Trophoblast cell (in vitro differentiated cells and primary cell): ENCODE results near the gene GRIN2A.
"Not testable (repeated sequence)": the region's sequence is repeated elsewhere in the genome, so short reads cannot be mapped to it uniquely, and the experiment has no call there.

ENCODE experiments used
- DNase-seq, 2 donors: peaks; one replicate each; pipeline ENCODE4 v3.0.0-alpha.2; 2016
- H2AFZ ChIP-seq: 2 replicates; pipeline ENCODE4 v1.6.1; 2013; ENCODE audit warnings: low read length, moderate library complexity, mild to moderate bottlenecking; ENCODE audit not compliant: insufficient read depth, poor library complexity
- H2AK5ac ChIP-seq: 2 replicates; pipeline ENCODE4 v1.6.1; 2013; ENCODE audit warnings: mild to moderate bottlenecking, low read length
- H2BK120ac ChIP-seq: 2 replicates; pipeline ENCODE4 v1.6.1; 2013; ENCODE audit warnings: low read length, mild to moderate bottlenecking, moderate library complexity; ENCODE audit not compliant: insufficient read depth, poor library complexity
- H2BK12ac ChIP-seq: 2 replicates; pipeline ENCODE4 v1.6.1; 2013; ENCODE audit warnings: mild to moderate bottlenecking, low read length, moderate library complexity
- H2BK5ac ChIP-seq: 2 replicates; pipeline ENCODE4 v1.6.1; 2013; ENCODE audit warnings: low read length, low read depth, moderate library complexity, mild to moderate bottlenecking; ENCODE audit not compliant: poor library complexity
- H3K14ac ChIP-seq: 2 replicates; pipeline ENCODE4 v1.6.1; 2013; ENCODE audit warnings: mild to moderate bottlenecking, low read length
- H3K18ac ChIP-seq: 2 replicates; pipeline ENCODE4 v1.6.1; 2013; ENCODE audit warnings: mild to moderate bottlenecking, low read length
- H3K23ac ChIP-seq: 2 replicates; pipeline ENCODE4 v1.6.1; 2013; ENCODE audit warnings: low read length
- H3K27ac ChIP-seq: 2 replicates; pipeline ENCODE4 v1.5.1; 2013; ENCODE audit warnings: low read depth, mild to moderate bottlenecking, inconsistent platforms, low read length, moderate library complexity
- H3K27me3 ChIP-seq: 2 replicates; pipeline ENCODE4 v1.6.1; 2013; ENCODE audit warnings: inconsistent platforms, mild to moderate bottlenecking, low read length, moderate library complexity; ENCODE audit not compliant: insufficient read depth
- H3K36me3 ChIP-seq, 2 experiments: 1 replicate in 1 of 2; 2 replicates in 1 of 2; pipeline ENCODE4 v1.6.1; 2013; ENCODE audit warnings: low read length in 2 of 2, mild to moderate bottlenecking in 2 of 2, moderate library complexity in 1 of 2; ENCODE audit not compliant: insufficient read depth in 2 of 2, control insufficient read depth in 1 of 2
- H3K4ac ChIP-seq: 2 replicates; pipeline ENCODE4 v1.6.1; 2013; ENCODE audit warnings: low read depth, mild to moderate bottlenecking, low read length, moderate library complexity
- H3K4me1 ChIP-seq, 2 experiments: 1 replicate in 1 of 2; 2 replicates in 1 of 2; pipeline ENCODE4 v1.6.1; 2013; ENCODE audit warnings: low read length in 2 of 2, mild to moderate bottlenecking in 2 of 2, moderate library complexity in 1 of 2; ENCODE audit not compliant: insufficient read depth in 2 of 2, control insufficient read depth in 1 of 2
- H3K4me2 ChIP-seq: 2 replicates; pipeline ENCODE4 v1.6.1; 2013; ENCODE audit warnings: inconsistent platforms, mild to moderate bottlenecking, low read length, moderate library complexity
- H3K4me3 ChIP-seq: 2 replicates; pipeline ENCODE4 v1.5.1; 2013; ENCODE audit warnings: mild to moderate bottlenecking, low read depth, low read length, inconsistent platforms
- H3K79me1 ChIP-seq: one replicate; pipeline ENCODE4 v1.6.1; 2013; ENCODE audit warnings: low read length
- H3K79me2 ChIP-seq: 2 replicates; pipeline ENCODE4 v1.6.1; 2013; ENCODE audit warnings: low read length, mild to moderate bottlenecking; ENCODE audit not compliant: control insufficient read depth, insufficient read depth, poor library complexity
- H3K9ac ChIP-seq: 2 replicates; pipeline ENCODE4 v1.6.1; 2013; ENCODE audit warnings: mild to moderate bottlenecking, low read length
- H3K9me3 ChIP-seq: 2 replicates; pipeline ENCODE4 v1.6.1; 2013; ENCODE audit warnings: low read depth, mild to moderate bottlenecking, control low read depth, inconsistent platforms, low read length; ENCODE audit not compliant: insufficient read depth
- H4K12ac ChIP-seq: 2 replicates; pipeline ENCODE4 v1.6.1; 2013; ENCODE audit warnings: low read depth, mild to moderate bottlenecking, low read length, moderate library complexity
- H4K8ac ChIP-seq: 2 replicates; pipeline ENCODE4 v1.6.1; 2013; ENCODE audit warnings: low read depth, mild to moderate bottlenecking, low read length, moderate library complexity
- H4K91ac ChIP-seq: one replicate; pipeline ENCODE4 v1.6.1; 2013; ENCODE audit warnings: low read depth, mild to moderate bottlenecking, low read length, moderate library complexity
- WGBS: extraction: QIAGEN DNeasy Blood & Tissue Kit; methylation state at CpG from one replicate; pipeline ENCODE4 v1.1.7; 2013; ENCODE audit warnings: missing lambda C conversion rate; ENCODE audit not compliant: insufficient read length, insufficient coverage; ENCODE audit errors: extremely low coverage; 5-methylcytosine and 5-hydroxymethylcytosine counted together

Gene GRIN2A

DNA sequence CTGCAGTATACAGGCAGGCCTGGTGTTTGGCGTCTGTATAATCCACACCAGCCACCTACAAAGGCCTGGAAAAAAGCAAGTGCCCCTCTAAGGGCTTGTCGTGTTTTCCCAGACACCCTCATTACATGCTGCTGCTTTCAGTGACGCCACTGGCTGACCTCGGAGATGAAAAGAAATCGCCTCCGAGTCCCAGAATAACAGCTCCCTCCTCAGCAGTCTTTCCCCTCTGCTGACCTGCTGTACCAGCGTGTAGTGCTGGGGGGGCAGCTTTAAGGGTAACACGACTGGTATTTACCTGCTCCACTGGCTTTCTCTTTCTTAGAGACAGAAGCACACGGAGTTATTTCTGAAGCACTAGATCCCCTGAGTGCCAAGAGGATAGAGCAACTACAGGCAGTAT is 296.8 kb downstream of the GRIN2A start:
- H4K8ac ChIP-seq, result no peak overlapping the region
- no peak overlapping the region for H2AK5ac ChIP-seq

DNA sequence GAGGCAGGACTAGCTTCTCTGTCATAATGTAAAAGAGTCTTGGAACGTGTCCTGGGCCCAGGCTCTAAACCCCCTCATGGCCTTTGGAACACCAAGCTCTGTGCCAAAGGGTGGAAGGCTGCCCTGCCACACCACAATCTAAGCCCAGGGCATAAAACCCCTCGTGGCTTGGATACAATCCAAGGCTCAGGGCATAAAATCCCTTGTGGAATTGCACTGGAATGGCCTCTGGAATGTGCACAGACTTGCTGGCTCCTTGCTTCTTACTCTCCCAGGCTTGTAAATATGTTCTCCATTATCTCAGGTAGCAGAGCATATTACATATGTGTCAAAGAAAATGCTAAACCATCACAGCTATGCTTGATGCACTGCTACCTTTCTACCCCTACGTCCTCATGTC is 306.2 kb downstream of the GRIN2A start:
- not testable (repeated sequence) for H3K4me3 ChIP-seq, H2AK5ac ChIP-seq, H3K4ac ChIP-seq, H3K79me1 ChIP-seq, H3K9ac ChIP-seq, H3K27me3 ChIP-seq, H3K36me3 ChIP-seq, H3K4me2 ChIP-seq, H2BK5ac ChIP-seq, H2AFZ ChIP-seq, H3K27ac ChIP-seq, H3K79me2 ChIP-seq, H2BK120ac ChIP-seq, H3K4me1 ChIP-seq, H3K14ac ChIP-seq, H4K12ac ChIP-seq, H3K18ac ChIP-seq, H2BK12ac ChIP-seq, H3K23ac ChIP-seq, H4K91ac ChIP-seq, H3K9me3 ChIP-seq, H4K8ac ChIP-seq
- WGBS, result no CpG with 5 or more reads among the region's 3 CpGs
- peak in 1 of 2 donors; percentile 10 for DNase-seq

More for the DNA sequence above, 296.8 kb downstream of the GRIN2A start:
- no peaks in the 10 kb centered on the region for H3K36me3 ChIP-seq
- no peak overlapping the region for H3K9ac ChIP-seq
- H3K18ac ChIP-seq, result no peak overlapping the region
- no peak overlapping the region for H3K4me3 ChIP-seq
- DNase-seq, result no peak
- H2BK120ac ChIP-seq, result no peak overlapping the region
- H3K4ac ChIP-seq, result no peak overlapping the region
- no peak overlapping the region for H2AFZ ChIP-seq
- no peaks in the 10 kb centered on the region for H3K9me3 ChIP-seq
- H3K27ac ChIP-seq, result no peak overlapping the region
- H3K14ac ChIP-seq, result no peak overlapping the region
- no CpG with 5 or more reads among the region's 9 CpGs for WGBS
- no peaks in the 10 kb centered on the region for H3K4me1 ChIP-seq
- H3K79me2 ChIP-seq, result no peaks in the 10 kb centered on the region
- no peak overlapping the region for H3K23ac ChIP-seq
- H3K4me2 ChIP-seq, result peak overlapping the region; percentile 31
- no peaks in the 10 kb centered on the region for H3K27me3 ChIP-seq
- H2BK5ac ChIP-seq, result no peak overlapping the region
- no peak overlapping the region for H2BK12ac ChIP-seq
- no peaks in the 10 kb centered on the region for H3K79me1 ChIP-seq
- H4K12ac ChIP-seq, result no peak overlapping the region
- H4K91ac ChIP-seq, result no peak overlapping the region

DNA sequence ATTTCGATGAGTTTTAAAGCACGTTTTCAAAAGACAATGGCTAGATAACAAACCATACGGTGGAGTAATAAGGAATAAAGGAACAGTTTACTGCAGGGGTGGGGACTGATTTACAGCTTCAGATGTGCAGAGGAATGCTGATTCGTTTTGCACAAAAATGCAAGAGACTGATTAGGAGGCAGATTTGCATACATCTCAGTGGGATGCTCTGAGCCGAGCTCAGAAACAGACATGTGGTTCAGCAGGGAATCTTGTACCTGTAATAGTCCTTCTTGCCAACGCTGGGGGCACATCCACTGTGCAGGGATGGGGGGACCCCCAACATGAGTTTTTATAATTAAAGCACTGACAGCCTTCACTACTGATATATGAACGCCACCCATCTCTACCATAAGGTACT is 308.0 kb downstream of the GRIN2A start:
- Histone ChIP-seq H3K4ac (no peak overlapping the region), H3K14ac (no peak overlapping the region), H2AK5ac (no peak overlapping the region), H3K9ac (no peak overlapping the region), H3K9me3 (no peaks in the 10 kb centered on the region), H3K79me2 (no peaks in the 10 kb centered on the region), H4K12ac (no peak overlapping the region), H3K23ac (no peak overlapping the region), H3K36me3 (no peaks in the 10 kb centered on the region), H2AFZ (no peak overlapping the region), H2BK5ac (no peak overlapping the region), H3K4me2 (no peak overlapping the region), H2BK12ac (no peak overlapping the region), H4K8ac (no peak overlapping the region), H3K27ac (no peak overlapping the region), H2BK120ac (no peak overlapping the region), H3K18ac (no peak overlapping the region), H3K27me3 (no peaks in the 10 kb centered on the region), H4K91ac (no peak overlapping the region), H3K79me1 (no peaks in the 10 kb centered on the region), H3K4me3 (no peak overlapping the region), H3K4me1 (peaks cover 2% of the 10 kb centered on the region in 2 experiments)
- WGBS, result no CpG with 5 or more reads among the region's 7 CpGs
- no peak for DNase-seq

DNA sequence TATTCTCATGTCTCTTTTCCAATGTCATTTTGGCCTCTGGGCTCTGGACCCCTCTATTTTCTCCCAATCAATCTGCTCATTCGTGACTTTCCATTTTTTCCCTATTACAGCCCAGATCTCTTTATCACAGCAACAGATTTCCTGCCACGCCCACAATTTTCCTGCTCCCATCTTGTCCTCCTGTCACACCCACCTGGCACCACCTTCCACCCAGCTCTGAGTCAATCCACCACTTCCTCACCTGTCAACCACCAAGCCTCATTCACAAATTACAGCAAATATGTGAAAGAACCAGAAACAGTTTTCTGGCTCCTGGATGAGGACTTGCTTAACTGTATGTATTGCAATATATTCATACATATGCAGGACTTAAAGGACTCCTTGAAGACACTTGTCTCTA is 311.3 kb downstream of the GRIN2A start:
- no peak overlapping the region for H2BK5ac ChIP-seq
- H2BK12ac ChIP-seq, result no peak overlapping the region
- H3K79me1 ChIP-seq, result no peaks in the 10 kb centered on the region
- no peaks in the 10 kb centered on the region for H3K27me3 ChIP-seq
- no peak overlapping the region for H4K91ac ChIP-seq
- H3K4me3 ChIP-seq, result no peak overlapping the region
- no peak for DNase-seq
- H3K18ac ChIP-seq, result no peak overlapping the region
- H3K9ac ChIP-seq, result no peak overlapping the region
- H3K14ac ChIP-seq, result no peak overlapping the region
- H3K4ac ChIP-seq, result no peak overlapping the region
- no peaks in the 10 kb centered on the region for H3K36me3 ChIP-seq
- no peak overlapping the region for H4K8ac ChIP-seq
- no peak overlapping the region for H3K23ac ChIP-seq
- H2AFZ ChIP-seq, result no peak overlapping the region
- no peaks in the 10 kb centered on the region for H3K79me2 ChIP-seq
- H2AK5ac ChIP-seq, result no peak overlapping the region
- WGBS, result no CpG with 5 or more reads among the region's 2 CpGs
- H4K12ac ChIP-seq, result no peak overlapping the region
- no peak overlapping the region for H3K27ac ChIP-seq
- no peaks in the 10 kb centered on the region for H3K9me3 ChIP-seq
- no peak overlapping the region for H2BK120ac ChIP-seq
- H3K4me2 ChIP-seq, result no peak overlapping the region
- H3K4me1 ChIP-seq, result no peaks in the 10 kb centered on the region
